Fibroblast of mammary gland (primary cell): ENCODE results near the gene BFSP2.

Source experiments
- DNase-seq: peaks from one replicate; pipeline ENCODE4 v3.0.0-alpha.2; 2010; ENCODE audit warnings: low read depth
- H3K4me3 ChIP-seq: 2 replicates; pipeline ENCODE4 v1.5.1; 2011; ENCODE audit warnings: low read depth, mild to moderate bottlenecking, low read length, moderate library complexity; ENCODE audit not compliant: control insufficient read depth
- CTCF ChIP-seq: conservative IDR thresholded peaks from 2 replicates; pipeline ENCODE4 v1.5.1; 2011; ENCODE audit warnings: low read depth, low read length, inconsistent platforms; ENCODE audit not compliant: control insufficient read depth, insufficient read depth

BFSP2 gene

GRCh38 chr3:133426721-133427120, 26.9 kb downstream of the BFSP2 start:
- DNase-seq: peak; percentile 79
- no peak overlapping the region for H3K4me3 ChIP-seq
- TF ChIP-seq CTCF: no peak

GRCh38 chr3:133428552-133428951, 28.7 kb downstream of the BFSP2 start:
- no peak overlapping the region for H3K4me3 ChIP-seq
- no peak for DNase-seq
- no peak for TF ChIP-seq CTCF

- no peak for TF ChIP-seq CTCF
- DNase-seq: no peak
- no peak overlapping the region for H3K4me3 ChIP-seq
These were observed 29.2 kb downstream of the BFSP2 start for GRCh38 chr3:133429063-133429462.

- DNase-seq: no peak
- no peak for TF ChIP-seq CTCF
- no peak overlapping the region for H3K4me3 ChIP-seq
These were observed 39.7 kb downstream of the BFSP2 start for GRCh38 chr3:133439563-133439962.

GRCh38 chr3:133440652-133441051, 40.8 kb downstream of the BFSP2 start:
- no peak for TF ChIP-seq CTCF
- no peak for DNase-seq
- no peak overlapping the region for H3K4me3 ChIP-seq

GRCh38 chr3:133441867-133442270, 42.0 kb downstream of the BFSP2 start:
- H3K4me3 ChIP-seq: no peak overlapping the region
- no peak for TF ChIP-seq CTCF
- no peak for DNase-seq

GRCh38 chr3:133442518-133442917, 42.7 kb downstream of the BFSP2 start:
- no peak overlapping the region for H3K4me3 ChIP-seq
- TF ChIP-seq CTCF: no peak
- DNase-seq: no peak
